Astrocyte of the cerebellum (primary cell): ENCODE results near the gene WWOX.

Experiments used
- DNase-seq: peaks from one replicate; pipeline ENCODE4 v3.0.0-alpha.2; 2011; ENCODE audit warnings: low read depth
- H3K4me3 ChIP-seq: 2 replicates; pipeline ENCODE4 v1.5.1; 2011; ENCODE audit warnings: mild to moderate bottlenecking, low read depth, low read length, moderate library complexity
- in situ Hi-C: cut with HindIII; loops from 2 replicates; pipeline ENCODE4 v1.10.0; 2017; ENCODE audit warnings: low sequenced_read_pairs
- TF ChIP-seq, protein P1 (sequence below): IDR thresholded peaks from 2 replicates; pipeline ENCODE4 v1.5.1; 2012; ENCODE audit warnings: low read length, low read depth, moderate library complexity, mild to moderate bottlenecking; ENCODE audit errors: missing control alignments

Gene WWOX

DNA sequence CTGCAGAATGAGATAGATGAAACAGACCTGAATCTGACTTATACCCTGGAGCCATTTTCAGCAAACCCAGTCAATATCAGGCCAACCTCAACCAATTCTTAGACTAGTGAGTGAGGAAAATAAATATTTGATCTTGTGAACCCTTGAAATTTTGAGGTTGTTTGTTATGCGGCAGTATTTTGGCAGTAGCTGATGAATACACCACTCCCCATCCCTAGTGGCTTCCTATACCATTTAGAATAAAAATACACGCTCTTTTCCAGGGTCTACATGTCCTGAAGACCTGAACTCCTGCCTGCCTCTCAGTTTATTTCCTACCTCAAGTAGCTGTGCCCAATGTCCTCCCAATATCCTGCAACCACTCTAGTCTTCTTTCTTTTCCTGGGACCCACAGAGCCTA is 647.3 kb downstream of the WWOX start:
- no peak overlapping the region for H3K4me3 ChIP-seq
- in situ Hi-C loops, result no loop called here
- TF ChIP-seq, protein P1, sequence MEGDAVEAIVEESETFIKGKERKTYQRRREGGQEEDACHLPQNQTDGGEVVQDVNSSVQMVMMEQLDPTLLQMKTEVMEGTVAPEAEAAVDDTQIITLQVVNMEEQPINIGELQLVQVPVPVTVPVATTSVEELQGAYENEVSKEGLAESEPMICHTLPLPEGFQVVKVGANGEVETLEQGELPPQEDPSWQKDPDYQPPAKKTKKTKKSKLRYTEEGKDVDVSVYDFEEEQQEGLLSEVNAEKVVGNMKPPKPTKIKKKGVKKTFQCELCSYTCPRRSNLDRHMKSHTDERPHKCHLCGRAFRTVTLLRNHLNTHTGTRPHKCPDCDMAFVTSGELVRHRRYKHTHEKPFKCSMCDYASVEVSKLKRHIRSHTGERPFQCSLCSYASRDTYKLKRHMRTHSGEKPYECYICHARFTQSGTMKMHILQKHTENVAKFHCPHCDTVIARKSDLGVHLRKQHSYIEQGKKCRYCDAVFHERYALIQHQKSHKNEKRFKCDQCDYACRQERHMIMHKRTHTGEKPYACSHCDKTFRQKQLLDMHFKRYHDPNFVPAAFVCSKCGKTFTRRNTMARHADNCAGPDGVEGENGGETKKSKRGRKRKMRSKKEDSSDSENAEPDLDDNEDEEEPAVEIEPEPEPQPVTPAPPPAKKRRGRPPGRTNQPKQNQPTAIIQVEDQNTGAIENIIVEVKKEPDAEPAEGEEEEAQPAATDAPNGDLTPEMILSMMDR, result no peak
- no peak for DNase-seq

DNA sequence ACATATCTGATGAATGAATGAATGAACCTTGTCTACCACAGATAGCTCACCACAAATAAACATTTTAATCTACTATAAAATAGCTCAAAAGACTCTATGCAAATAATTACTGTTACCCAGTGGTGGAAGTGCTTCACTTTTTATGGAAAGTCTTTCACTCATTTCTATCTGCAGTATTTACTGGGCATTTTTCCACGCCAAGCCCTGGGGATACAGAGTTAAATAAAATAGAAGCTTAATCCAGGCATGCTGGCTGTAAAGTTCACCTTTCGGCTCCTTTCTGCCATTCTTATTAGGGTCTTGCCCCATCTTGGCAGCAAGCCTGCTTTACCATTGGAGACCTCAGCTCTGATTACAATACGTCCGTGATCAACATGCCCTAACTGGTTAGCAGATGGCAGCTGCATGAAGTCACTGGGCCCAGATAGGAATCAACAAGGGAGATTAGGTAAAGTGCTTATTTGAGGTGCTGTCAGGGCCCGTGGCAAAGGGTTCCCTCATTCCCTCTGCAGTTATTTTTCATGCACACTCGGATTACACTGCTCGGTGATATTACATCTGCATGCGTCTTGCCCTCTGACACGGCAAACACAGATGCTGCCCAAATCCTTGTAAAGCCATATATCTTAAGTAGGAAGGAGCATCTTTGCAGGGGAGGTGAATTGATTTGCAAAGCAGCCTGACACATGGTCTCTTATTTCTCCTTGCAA is 648.9 kb downstream of the WWOX start:
- TF ChIP-seq, protein P1, result no peak
- in situ Hi-C loops, result no loop called here
- H3K4me3 ChIP-seq, result no peak overlapping the region
- no peak for DNase-seq

DNA sequence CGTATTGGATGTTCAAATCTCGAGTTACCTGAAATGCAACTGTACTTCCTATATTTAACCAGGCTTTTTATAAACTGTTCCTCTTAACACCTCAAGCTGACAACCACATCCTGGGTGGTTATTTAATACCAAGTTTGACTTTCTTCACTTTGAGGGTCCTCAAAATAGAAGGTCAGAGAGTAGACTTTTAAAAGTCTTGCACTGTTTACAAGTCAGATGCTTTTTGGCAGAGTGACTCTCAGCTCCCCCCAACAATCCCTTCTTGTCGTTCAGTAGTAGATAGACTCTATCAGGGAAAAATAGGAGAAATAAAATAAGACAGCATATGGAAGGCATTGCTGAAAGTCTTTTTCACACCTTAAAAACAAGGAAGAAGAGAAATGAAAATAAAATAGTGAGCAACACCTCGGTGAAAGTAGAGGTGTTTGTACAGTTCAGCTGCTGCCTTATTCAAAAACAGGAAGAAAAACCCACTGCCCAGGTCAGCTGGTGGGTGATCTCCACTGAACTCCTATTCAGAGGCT is 650.4 kb downstream of the WWOX start:
- DNase-seq, result no peak
- in situ Hi-C loops, result no loop called here
- TF ChIP-seq, protein P1, result no peak
- H3K4me3 ChIP-seq, result no peak overlapping the region

DNA sequence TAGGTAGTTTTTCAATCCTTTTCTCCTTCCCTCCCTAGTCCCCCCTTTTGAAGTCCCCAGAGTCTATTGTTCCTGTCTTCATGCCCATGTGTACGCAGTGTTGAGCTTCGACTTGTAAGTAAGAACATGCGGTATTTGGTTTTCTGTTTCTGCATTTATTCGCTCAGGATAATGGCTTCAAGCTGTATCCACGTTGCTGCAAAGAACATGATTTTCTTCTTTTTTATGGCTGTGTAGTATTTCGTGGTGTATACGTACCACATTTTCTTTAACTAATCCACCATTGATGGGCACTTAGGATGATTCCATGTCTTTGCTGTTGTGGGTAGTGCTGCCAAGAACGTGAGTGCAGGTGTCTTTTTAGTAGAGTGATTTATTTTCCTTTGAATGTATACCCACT is 651.2 kb downstream of the WWOX start:
- H3K4me3 ChIP-seq, result no peak overlapping the region
- TF ChIP-seq, protein P1, result no peak

DNA sequence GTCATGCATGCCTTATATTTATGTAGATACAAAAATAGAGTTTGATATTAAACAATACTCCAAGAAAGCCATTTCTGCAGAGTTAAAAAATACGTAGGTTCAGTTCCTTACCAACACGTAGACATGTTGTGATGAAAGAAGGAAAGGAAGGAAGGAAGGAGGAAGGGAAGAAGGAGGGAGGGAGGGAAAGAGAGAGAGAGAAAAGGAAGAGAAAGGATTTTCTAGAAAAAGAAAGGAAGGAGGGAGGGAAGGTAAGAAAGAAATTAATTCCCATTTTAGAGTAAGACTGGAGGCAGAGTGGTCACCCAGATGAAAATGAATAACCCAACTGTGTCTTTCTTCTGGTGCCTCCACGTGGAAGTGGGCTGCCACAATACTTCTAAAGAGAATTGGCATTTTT is 652.1 kb downstream of the WWOX start:
- in situ Hi-C loops, result no loop called here
- TF ChIP-seq, protein P1, result no peak
- DNase-seq, result no peak

More for the DNA sequence above, 651.2 kb downstream of the WWOX start:
- no peak for DNase-seq
- in situ Hi-C loops, result no loop called here

DNA sequence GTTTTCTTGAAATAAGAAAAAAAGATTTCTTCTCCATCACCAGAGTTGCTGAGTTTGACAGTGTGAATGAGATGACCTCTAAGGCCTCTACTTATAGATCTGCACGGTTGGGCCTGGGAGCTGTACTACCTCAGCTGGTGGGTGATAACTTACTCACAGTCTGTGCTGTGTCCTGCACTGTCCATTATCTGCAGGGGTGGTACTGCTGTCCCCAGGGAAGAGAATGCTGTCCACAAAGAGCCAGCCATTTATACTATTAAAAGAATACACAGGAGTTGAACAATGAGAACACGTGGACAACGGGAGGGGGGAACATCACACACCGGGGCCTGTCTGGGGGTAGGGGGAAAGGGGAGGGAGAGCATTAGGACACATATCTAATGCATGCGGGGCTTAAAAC is 655.3 kb downstream of the WWOX start:
- TF ChIP-seq, protein P1, result no peak
- in situ Hi-C loops, result no loop called here
- no peak for DNase-seq
- H3K4me3 ChIP-seq, result no peak overlapping the region

More for the DNA sequence above, 652.1 kb downstream of the WWOX start:
- H3K4me3 ChIP-seq, result no peak overlapping the region
